GM21390 (cell line): ENCODE measurements around the gene FOXD2.

ENCODE experiments used
- ATAC-seq: cut with Tn5 transposase; IDR thresholded peaks from one replicate; pipeline ENCODE4 v1.9.1; 2021; ENCODE audit not compliant: unreplicated experiment

Gene FOXD2

DNA sequence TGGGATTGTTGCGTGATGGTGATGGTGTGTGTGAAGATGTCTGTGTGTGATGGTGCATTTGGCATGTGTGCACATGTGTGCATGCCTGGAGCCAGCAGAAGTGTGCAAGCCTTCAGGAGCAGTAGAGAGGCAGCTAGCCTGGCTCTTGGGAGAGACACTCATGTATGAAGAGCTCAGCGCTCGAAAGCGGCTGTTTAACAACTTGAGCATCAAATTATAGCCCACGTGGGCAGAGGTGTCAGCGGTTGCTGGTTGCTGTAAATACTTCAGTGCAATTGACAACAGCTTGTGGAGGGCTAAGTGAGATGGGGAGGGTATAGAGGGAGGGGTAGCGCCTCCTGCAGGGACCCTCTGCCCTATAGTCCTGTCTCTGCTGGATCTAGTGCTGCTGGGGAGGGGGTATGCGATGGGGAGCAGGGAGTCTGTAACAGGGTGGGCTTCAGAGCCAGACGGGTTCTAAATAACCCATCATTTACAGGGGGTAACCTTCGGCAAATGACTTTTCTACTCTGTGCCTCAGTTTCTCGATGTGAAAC lies 21.5 kb downstream of the FOXD2 start:
- no peak for ATAC-seq

DNA sequence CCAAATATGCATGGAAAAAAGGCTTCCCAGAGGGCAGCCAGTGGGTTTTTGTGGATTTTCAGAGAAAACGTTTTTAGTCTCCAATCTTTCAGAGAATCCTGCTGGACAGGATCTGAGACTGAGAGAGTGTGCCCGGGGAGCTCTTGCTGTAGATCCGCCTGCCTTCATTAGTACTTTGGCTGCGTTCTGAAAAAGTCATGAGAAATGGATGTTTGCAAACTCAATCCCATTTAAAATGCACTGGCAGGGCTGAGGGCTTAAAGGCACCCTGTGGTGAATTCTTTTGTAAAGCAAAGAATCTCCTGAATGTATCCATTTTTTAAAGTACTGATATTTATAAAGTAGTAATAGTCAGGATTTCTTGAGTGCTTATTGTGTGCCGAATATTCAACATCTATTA lies 22.2 kb downstream of the FOXD2 start:
- no peak for ATAC-seq

DNA sequence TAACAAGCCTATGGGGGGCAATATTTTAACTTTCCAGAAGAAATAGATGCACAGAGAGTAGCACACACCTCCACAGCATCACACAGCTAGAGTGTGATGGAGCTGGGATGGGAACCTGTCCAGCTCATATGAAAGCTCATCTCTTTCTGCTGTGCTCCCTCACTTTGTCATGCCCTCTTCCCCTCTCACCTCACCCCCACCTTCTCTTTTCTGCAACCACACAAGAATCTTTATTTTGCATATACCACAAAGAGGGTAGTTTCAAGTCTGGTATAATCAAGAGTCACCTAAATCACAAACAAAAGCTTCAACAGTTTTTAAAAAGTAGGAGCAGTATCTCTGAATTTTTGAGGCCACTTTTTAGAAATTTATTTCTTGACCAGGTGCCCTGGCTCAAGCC lies 22.6 kb downstream of the FOXD2 start:
- ATAC-seq: no peak

DNA sequence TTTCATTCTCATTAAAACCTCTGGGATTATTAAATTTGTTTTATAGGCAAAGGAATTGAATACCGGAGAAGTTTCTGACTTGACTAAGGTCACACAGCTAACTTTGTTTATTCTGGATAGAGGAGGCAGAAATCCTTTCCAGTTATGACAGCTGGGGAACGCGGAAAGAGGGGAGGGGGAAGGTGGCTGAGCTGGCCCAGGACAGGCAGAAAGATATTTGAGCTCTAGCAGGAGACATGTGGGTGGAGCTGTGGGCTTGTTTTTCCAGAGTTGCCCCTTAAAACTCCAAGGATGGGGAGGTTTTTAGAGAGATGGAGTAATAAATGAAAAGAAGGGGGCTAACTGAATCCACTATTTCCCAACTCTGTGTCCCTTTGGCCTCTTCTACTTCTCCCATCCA lies 27.8 kb downstream of the FOXD2 start:
- no peak for ATAC-seq

DNA sequence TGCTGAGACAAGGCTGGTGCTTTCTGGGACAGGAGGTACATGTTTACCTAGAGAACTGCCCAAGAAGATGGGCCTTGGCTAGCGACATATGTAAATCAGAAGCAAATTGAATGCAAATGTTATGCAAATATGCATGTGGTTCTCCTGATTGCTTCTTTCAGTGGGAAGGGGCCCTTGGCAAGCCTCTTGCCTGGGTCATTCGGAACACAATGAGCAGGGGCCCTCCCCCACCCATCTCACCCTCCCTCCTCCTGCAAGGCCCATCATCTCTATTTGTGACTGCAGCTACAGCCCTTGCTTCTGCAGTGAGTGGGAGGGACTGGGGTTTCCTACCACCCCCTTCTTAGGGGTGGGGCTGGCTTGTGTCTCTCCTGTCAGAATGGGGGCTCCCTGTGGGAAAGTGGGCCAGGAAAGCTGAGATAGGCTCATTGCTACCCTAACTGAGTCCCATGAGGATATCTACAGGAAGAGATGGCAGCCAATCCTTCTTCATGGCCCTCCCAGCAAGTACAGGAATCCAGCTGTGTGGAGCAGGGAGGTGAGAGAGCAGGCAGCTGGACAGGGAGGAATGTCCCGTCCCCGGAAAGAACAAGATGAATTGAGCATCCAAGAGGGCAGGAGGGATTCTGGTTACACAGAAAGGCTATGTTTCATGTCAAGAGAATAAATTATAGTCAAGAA lies 31.0 kb downstream of the FOXD2 start:
- ATAC-seq: no peak

DNA sequence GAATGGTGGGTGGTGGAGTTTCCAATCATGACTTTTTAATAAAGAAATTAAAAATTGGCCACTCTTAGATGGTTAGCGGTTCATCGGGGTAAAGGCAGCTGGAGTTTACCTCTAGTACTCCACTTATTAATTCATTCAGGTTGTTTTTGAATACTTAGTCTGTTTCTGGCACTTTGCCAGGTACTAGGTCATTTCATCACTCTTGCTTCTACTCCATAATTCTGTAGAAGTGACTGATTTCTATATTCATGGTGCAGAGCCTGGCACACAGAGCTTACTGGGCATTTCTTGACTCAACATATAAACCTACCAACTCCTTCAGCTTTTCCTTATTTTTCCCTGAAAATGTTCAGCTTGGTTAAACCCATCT lies 31.5 kb downstream of the FOXD2 start:
- no peak for ATAC-seq

DNA sequence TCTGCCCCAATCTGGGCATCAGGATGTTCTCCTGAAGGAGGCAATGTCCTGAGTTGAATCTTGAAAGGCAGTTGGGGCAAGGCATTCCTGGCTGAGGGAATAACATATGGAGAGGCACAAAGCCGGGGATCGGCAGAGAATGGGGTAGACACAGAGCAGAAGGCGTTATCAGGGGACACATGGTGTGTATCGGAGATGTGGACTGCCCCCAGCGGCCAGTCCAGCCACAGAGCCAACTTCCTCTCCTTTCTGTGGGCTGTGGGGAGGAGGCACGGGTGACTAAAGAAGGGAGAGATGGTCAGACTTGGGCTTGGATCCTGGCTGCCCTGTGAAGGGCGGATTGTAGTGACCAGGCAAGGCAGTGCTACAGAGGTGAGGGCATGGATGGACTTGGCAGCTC lies 32.1 kb downstream of the FOXD2 start:
- no peak for ATAC-seq

DNA sequence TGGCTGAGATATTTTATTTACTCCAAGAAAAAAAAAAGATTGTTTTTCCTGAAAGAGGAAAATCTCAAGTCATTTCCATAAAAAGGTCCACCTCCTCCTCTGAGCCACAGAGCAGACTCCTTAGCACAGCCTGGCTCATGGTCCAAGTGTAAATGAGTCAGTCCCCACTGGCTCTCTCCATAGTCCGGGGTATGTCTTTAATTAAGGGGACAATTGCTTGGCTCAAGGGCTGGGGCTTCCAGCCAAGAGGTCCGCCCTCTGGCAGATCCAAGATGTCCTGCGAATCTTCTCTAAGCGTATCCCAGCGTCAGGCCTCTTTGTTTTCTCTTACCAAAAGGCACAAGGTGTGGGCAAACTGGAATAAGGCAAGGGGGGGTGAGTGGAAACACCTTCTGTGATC lies 33.3 kb downstream of the FOXD2 start:
- ATAC-seq: no peak

DNA sequence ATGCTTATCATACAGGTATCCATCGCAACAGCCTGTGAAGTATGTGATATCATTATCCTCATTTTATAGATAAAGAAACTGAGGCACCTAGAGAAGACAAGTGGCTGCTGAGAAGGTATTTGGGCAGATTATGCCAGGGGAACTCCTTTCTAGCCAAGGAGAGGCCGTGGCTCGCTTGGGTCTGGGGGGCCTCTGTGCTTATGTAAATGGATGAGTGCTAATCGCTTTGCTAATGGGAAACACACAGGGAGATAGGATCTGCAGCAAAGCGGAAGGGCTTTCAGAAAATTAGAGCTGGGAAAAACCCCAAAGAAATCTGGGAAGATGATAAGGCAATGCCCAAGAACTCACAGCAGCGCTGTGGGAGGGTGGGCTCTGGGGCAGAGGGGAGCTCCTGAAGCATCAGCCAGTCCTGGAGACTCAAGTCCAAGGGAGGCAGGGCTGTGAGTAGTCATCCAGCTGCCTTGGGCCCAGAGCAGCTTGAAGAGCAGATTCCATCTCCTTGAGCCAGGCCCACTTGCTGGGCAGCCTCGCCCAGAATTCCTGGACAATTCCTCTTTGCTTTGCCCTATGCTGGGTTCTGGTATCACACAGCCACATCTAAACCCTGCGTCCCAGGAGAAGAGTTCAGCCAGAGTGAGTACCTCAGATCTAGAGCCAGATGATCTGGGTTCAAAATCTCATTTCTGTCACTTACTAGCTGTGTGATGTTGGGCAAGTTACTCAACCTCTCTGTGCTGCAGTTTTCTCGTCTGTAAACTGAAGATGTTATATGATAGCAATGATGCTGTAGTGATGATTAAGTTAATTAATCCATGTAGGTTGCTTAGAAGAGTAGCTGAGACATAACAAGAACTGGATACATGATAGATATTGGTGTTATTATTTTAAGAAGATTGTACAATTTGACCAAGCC lies 36.7 kb downstream of the FOXD2 start:
- ATAC-seq: no peak

DNA sequence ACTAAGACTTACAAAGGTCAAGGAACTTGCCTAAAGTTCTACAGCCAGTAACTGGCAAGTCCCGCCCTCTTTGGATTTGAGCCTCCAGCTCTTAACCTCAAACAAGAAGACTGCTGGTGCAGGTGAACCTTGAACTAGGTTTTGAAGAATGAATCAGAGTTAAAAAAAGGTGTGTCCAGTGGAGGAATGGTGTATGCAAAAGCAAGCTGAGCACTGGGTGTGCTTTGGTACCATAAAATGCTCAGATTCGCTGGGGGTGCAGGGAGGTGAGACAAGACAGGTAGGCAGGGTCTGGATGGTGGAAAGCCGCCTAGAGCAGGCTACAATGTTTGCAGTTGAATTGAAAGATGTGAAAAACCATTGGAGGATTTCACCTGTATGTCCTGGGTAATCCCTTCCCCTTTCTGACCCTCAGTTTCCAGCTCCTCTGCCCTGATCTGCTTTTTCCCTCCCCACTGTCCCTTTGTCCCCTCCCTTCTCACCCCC lies 39.8 kb downstream of the FOXD2 start:
- ATAC-seq: no peak

DNA sequence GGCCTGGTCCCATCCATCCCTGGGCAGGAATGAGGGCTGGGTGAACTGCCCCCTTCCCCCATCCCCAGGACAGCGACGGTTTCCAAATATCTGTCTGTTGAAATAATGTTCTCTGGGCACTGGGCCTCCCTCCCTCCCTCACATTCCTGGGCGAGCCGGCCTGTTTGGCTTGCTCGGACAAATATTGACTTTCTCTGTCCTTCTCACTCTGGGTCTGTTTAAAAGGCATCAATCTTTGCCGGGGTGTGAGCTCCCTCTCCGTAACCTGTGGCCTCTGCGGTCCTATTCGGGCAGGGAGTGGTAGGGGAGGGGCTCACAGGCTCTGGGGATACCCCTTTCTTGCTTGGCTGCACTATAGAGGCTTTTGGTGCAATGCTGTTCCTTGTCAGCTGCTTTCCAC lies 40.2 kb downstream of the FOXD2 start:
- no peak for ATAC-seq

DNA sequence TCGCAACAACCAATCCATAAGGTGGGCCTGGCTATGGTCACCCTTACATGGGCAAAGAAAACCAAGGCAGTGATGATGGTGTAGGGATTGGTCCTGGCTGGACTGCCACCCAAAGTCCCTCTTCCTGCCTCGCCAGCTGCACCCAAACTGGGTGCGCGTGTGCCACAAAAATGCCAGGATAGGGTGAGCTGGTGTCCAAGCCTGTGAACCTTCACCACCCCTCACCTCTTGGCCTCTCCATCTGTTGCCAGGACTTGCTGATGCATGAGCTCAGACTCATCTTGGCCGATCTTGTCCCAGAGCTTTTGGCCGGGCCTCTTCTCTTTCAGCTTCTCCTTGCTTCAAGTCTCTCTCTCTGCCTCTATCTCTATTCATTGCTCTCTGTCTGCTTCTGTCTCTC lies 41.8 kb downstream of the FOXD2 start:
- ATAC-seq: no peak

DNA sequence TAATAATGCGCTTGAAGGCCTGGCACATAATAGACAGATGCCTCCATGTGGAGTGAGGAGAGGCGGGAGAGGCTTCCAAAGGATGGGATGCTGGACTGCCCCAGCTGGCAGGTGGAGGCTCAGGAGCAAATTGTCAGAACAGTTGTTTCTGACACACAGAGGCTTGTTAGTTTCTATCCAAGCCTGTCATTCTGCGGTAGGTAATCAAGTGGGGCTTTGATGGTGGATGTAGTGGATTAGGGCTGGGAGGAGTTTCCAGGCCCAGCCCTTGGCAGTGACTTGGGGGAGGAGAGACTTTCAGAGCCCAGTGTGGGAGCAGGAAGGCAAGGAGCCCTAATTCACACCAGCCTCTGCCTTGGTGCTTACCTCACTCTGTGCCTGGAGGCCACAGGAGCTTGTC lies 44.1 kb downstream of the FOXD2 start:
- ATAC-seq: no peak

DNA sequence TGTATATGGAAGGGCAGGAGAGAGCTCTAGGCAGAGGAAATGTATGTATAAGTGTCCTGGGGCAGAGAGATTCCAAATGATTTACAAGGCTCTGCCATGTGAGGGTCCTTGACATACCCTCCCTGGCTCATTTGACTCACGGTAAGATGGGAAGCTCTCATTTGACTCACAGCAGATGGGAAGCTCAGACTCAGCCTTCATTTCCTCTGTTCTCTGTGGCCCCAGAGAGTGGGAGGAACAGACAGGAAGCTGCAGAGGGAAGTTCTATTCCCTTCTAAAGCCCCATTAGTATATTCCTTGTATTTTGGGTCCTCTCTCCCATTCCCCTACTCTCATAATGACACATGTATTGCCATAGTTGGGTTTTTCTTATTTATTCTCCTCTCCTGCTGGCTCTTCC lies 44.9 kb downstream of the FOXD2 start:
- no peak for ATAC-seq

DNA sequence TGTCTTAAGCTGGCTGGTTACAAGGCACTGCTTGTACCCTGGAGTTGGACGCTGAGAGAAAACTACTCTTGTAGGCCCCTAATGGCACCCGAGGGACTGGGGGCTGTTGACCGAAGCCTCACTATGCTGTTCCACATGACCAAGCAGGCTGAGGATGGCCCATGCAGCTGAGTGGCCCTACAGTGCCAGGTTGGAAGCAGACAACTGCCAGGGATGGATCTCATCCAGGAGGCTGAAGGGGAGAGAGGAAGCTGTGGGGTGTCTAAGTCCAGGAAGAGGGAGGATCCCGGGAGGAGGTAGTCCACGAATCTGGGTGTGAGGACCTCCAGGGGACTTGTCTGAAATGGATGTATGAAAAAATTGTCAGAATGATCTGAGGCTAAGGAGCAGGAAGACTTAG lies 45.8 kb downstream of the FOXD2 start:
- ATAC-seq: no peak

DNA sequence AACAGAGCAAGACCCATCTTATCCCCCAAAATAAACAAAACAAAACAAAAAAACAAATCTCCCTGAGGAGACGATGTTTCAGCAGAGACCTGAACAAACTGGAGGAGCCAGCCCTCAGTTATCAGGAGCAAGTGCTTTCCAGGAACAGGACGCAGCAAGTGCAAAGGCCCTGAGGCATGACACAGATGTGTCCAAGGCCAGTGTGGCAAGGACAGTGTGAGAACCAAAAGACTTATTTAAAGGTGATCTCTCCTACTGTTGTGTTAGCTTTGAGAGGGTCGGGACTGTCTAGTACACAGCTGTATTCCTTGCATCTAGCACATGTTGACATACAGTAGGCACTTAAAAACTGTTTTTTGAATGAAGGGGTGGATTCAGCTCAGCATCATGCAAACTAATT lies 48.0 kb downstream of the FOXD2 start:
- no peak for ATAC-seq

DNA sequence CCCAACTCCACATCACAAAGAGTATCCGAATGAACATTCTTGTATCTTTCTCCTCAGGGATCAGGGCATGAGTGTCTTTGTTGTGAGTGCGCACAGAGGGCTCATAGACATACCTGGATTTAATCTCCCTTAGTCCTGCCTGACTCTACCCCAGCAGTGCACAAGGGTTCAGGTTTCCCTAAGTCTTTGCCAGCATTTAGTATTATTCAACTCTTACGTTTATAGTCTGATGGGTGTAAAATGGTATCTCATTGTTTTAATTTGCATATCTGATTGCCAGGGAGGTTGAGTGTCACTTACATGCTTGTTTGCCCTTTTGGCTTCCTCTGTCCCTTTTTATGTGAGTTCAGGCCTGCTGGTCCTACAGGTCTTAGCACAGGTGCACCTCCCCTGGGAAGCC lies 49.5 kb downstream of the FOXD2 start:
- ATAC-seq: no peak

DNA sequence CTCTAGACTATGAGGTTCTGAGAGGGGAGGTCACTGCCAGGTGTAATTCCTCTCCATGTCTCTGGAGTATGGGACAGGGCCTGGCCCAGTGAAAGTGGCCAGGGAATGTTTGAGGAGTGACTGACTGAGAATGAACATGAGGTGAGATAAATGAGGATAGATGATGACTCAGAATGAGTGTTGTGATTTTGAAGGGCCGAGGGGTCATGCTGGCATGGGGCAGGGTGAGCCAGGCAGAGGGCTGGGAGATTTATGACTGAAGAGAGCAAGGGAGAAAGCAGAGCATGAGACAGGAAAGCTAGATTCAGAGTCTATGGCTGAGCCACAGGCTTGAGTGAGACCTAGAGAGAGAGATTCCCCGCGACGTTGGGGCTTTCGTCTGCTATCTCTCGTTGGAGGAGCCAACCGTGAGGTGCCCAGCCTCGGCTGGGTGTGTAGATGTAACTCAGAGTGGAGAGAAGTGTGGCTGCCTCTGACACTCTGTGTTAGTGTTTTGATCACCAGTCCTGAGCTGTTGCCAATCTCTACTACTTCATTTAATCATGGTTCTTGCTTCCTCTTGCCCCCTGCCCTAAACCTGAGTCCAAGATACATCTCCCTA lies 50.1 kb downstream of the FOXD2 start:
- no peak for ATAC-seq
